IPS-15b (cell line): ENCODE measurements around the gene TAMALIN.
A peak's percentile ranks its signal among the peaks of the same experiment; 100 is the strongest.

Source experiments
- H3K27me3 ChIP-seq: one replicate; pipeline ENCODE4 v1.6.1; 2013; ENCODE audit warnings: low read length; ENCODE audit not compliant: control insufficient read depth, insufficient read depth
- H3K36me3 ChIP-seq: one replicate; pipeline ENCODE4 v1.6.1; 2013; ENCODE audit warnings: low read length; ENCODE audit not compliant: control insufficient read depth, insufficient read depth
- H3K4me1 ChIP-seq: one replicate; pipeline ENCODE4 v1.6.1; 2013; ENCODE audit warnings: mild to moderate bottlenecking, low read length; ENCODE audit not compliant: control insufficient read depth, insufficient read depth
- H3K4me3 ChIP-seq: one replicate; pipeline ENCODE4 v1.5.1; 2013; ENCODE audit warnings: low read depth, low read length
- H3K9ac ChIP-seq: one replicate; pipeline ENCODE4 v1.6.1; 2013; ENCODE audit warnings: low read depth, mild to moderate bottlenecking, low read length
- H3K9me3 ChIP-seq: one replicate; pipeline ENCODE4 v1.6.1; 2013; ENCODE audit warnings: mild to moderate bottlenecking, low read length; ENCODE audit not compliant: control insufficient read depth, insufficient read depth

The TAMALIN gene

DNA sequence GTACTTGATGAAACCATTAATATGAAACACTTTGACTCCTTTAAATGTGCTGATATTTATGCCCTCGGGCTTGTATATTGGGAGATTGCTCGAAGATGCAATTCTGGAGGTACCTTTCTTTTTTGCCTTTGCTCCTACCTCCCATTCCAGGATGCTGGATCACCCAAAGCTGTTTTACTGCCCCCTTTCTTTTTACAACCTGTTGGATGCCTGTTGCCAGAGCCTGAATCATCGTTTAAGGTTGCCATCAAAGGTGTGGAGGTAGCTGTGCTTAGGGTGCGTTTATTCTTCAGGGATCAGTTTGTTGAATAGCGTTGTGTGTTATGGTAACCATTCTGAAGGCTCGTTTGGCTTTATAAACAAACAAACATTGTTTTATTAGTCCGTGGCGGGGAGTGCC lies 19.9 kb upstream of the TAMALIN start:
- H3K27me3 ChIP-seq = no peaks in the 10 kb centered on the region
- H3K9ac ChIP-seq = no peak overlapping the region
- H3K4me1 ChIP-seq = no peaks in the 10 kb centered on the region
- H3K4me3 ChIP-seq = no peak overlapping the region
- no peaks in the 10 kb centered on the region for H3K9me3 ChIP-seq
- peaks cover 3% of the 10 kb centered on the region for H3K36me3 ChIP-seq

DNA sequence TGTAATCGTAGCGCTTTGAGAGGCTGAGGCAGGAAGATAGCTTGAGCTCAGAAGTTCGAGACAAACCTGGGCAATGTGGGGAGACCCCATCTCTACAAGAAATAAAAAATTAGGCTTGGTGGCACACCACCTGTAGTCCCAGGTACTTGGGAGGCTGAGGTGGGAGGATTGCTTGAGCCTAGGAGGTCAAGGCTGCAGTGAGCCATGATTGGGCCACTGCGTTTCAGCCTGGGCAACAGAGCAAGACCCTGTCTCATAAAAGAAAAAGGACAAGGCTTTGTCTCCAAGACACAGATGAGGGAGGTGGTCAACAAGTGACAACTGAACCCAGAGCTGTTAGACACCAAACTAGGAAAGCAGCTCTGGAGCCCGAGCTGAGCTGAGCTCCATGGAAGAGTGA lies 14.5 kb upstream of the TAMALIN start:
- no peaks in the 10 kb centered on the region for H3K9me3 ChIP-seq
- H3K27me3 ChIP-seq = no peaks in the 10 kb centered on the region
- H3K36me3 ChIP-seq = peaks cover 4% of the 10 kb centered on the region
- no peak overlapping the region for H3K9ac ChIP-seq
- H3K4me1 ChIP-seq = no peaks in the 10 kb centered on the region
- H3K4me3 ChIP-seq = no peak overlapping the region

- no peaks in the 10 kb centered on the region for H3K4me1 ChIP-seq
- H3K9me3 ChIP-seq = no peaks in the 10 kb centered on the region
- peaks cover 4% of the 10 kb centered on the region for H3K36me3 ChIP-seq
- H3K27me3 ChIP-seq = no peaks in the 10 kb centered on the region
- no peak overlapping the region for H3K4me3 ChIP-seq
- H3K9ac ChIP-seq = no peak overlapping the region
These were observed 12.3 kb upstream of the TAMALIN start for GRCh38 chr12:51994539-51994820.

DNA sequence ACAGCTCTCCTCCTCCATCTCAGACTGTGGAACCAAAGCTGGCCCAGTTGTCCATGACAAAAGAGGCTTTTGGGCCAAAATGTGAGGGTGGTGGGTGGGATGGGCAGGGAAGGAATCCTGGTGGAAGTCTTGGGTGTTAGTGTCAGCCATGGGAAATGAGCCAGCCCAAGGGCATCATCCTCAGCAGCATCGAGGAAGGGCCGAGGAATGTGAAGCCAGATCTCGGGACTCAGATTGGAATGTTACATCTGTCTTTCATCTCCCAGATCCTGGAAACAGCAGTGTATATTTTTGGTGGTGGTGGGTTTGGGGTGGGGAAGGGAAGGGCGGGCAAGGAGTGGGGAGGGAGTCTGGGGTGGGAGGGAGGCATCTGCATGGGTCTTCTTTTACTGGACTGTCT lies 11.8 kb upstream of the TAMALIN start:
- peaks cover 4% of the 10 kb centered on the region for H3K36me3 ChIP-seq
- no peak overlapping the region for H3K9ac ChIP-seq
- H3K9me3 ChIP-seq = no peaks in the 10 kb centered on the region
- no peaks in the 10 kb centered on the region for H3K27me3 ChIP-seq
- no peaks in the 10 kb centered on the region for H3K4me1 ChIP-seq
- no peak overlapping the region for H3K4me3 ChIP-seq

DNA sequence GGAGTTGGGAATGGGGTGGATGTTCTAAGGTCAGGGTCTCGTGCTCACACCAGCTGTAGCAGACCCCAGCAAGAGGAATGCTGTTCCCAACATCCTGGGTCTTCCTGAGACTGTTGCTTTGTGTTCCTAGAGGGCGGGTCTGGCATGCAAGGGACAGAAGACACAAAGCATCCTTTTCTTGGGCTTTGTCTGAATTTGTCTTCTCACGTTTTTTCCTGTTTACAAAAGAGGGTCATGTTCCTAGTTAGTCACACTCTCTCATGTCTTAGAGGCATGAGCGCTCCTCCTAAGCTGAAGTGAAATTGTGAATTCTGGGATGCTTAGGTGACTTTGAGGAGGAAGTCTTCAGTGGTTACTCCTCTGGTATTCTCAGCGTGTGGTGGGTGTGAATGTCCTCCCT lies 9.6 kb upstream of the TAMALIN start:
- Histone ChIP-seq H3K27me3 (no peaks in the 10 kb centered on the region), H3K9me3 (no peaks in the 10 kb centered on the region), H3K36me3 (peaks cover 8% of the 10 kb centered on the region), H3K9ac (no peak overlapping the region), H3K4me1 (no peaks in the 10 kb centered on the region), H3K4me3 (no peak overlapping the region)

GRCh38 chr12:52003016-52003550 lies 3.7 kb upstream of the TAMALIN start:
- H3K4me1 ChIP-seq = peaks cover 11% of the 10 kb centered on the region
- peaks cover 35% of the 10 kb centered on the region for H3K27me3 ChIP-seq
- H3K9ac ChIP-seq = no peak overlapping the region

GRCh38 chr12:52003591-52003990 lies 3.2 kb upstream of the TAMALIN start:
- Histone ChIP-seq H3K4me1 (peaks cover 11% of the 10 kb centered on the region), H3K27me3 (peaks cover 40% of the 10 kb centered on the region), H3K36me3 (peaks cover 4% of the 10 kb centered on the region), H3K9me3 (no peaks in the 10 kb centered on the region), H3K9ac (no peak overlapping the region), H3K4me3 (no peak overlapping the region)

More at GRCh38 chr12:52003016-52003550, 3.7 kb upstream of the TAMALIN start:
- Histone ChIP-seq H3K36me3 (peaks cover 4% of the 10 kb centered on the region), H3K9me3 (no peaks in the 10 kb centered on the region), H3K4me3 (no peak overlapping the region)

- peaks cover 46% of the 10 kb centered on the region for H3K27me3 ChIP-seq
- H3K4me1 ChIP-seq = peaks cover 11% of the 10 kb centered on the region
- peaks cover 4% of the 10 kb centered on the region for H3K36me3 ChIP-seq
- no peak overlapping the region for H3K4me3 ChIP-seq
- H3K9ac ChIP-seq = no peak overlapping the region
- H3K9me3 ChIP-seq = no peaks in the 10 kb centered on the region
These were observed 2.6 kb upstream of the TAMALIN start for GRCh38 chr12:52004042-52004648.

- peaks cover 16% of the 10 kb centered on the region for H3K4me1 ChIP-seq
- H3K27me3 ChIP-seq = peaks cover 53% of the 10 kb centered on the region
- H3K36me3 ChIP-seq = peaks cover 4% of the 10 kb centered on the region
- H3K9ac ChIP-seq = no peak overlapping the region
- H3K4me3 ChIP-seq = peak overlapping the region; percentile 42
- H3K9me3 ChIP-seq = no peaks in the 10 kb centered on the region
These were observed 1.4 kb upstream of the TAMALIN start for GRCh38 chr12:52005218-52005902.

DNA sequence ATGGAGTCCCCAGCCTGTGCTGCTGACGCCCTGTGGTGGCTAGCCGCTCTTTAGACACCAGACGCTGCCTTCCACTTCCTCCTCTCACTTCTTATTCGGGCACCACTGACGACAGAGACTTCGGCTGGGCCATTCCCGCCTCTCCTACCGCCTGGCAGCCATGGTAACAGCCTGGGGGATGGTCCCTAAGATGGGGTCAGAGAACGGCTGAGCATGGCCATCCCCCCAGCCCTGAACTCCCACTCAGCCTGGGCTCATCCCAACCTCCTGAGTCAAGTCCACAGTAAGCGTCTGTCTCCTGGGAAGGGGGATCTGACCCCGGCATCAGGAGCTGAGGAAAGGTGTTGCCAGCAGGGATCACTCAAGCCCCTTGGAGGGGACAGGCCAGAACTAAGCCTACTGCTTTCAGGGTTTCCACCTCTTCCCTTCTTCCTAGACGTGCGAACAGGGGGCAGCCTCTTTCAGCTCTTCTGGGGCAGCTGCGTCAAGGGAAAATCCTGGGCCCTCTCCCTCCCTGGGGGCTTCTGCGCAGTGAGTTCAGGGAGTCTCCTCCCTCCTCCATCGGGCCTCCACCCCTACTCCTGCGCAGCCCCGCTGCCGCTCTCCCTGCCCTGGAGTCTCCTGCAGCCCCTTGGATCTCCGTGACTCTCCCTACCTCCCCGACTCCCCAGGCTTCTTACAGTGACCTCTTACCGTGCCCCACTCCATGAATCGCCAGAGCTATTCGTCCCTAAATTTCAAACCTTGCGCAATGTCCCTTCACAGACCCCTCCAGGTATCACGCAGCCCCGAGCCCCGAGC lies 643 bp upstream of the TAMALIN start:
- no peaks in the 10 kb centered on the region for H3K36me3 ChIP-seq
- H3K9me3 ChIP-seq = no peaks in the 10 kb centered on the region
- no peak overlapping the region for H3K9ac ChIP-seq
- H3K4me3 ChIP-seq = peak overlapping the region; percentile 42
- peaks cover 24% of the 10 kb centered on the region for H3K4me1 ChIP-seq
- peaks cover 58% of the 10 kb centered on the region for H3K27me3 ChIP-seq

DNA sequence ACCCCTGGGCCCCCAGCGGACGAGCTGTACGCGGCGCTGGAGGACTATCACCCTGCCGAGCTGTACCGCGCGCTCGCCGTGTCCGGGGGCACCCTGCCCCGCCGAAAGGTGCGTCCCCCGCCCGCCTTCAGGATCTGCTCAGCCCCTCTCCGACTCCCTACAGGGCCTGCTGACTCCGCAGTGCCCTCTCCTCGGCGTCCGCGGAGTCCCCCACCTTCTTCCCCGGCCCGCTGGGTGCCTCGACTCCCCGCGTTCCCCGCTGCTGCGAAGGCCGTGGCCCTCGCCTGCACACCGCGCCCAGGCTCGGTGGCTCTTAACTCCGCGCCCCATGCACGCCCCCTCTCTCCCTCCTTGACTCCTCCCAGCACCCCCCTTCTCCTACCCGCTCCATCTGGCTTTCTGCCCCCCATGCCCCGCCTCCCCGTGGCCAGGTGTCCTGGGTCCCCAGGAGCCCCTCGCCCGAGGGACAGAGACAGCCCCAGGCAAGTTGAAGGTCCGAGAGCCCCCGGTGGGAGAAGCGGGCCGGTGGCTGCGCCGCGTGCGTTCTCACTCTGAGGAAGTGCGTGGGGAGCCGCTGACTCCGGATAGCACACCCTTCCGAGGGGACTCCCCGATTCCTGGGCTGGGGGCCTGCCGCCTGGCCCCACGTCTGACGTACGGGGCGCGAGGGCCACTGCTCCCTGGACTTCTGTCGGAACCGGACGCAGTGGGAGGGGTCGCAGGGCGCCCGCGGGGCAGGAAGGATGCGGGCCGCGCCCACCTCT lies 594 bp downstream of the TAMALIN start:
- Histone ChIP-seq H3K9me3 (no peaks in the 10 kb centered on the region), H3K9ac (no peak overlapping the region), H3K36me3 (no peaks in the 10 kb centered on the region), H3K27me3 (peaks cover 60% of the 10 kb centered on the region), H3K4me1 (peaks cover 24% of the 10 kb centered on the region), H3K4me3 (peak overlapping the region; percentile 50)
